Activated naive CD4-positive, alpha-beta T cell treated with anti-CD3 and anti-CD28 coated beads, Interleukin-2, amount 50 U/mL, for 72 hours (primary cell): ENCODE data around the gene MAP7. TPM values are rescaled to one million over a fixed set of nuclear protein-coding genes. Genes with fewer than 3 reads are reported as not detected.
"Not testable (repeated sequence)": the region's sequence is repeated elsewhere in the genome, so short reads cannot be mapped to it uniquely, and the experiment has no call there.

ENCODE experiments used
- ATAC-seq, 2 donors: fragments of 150-1000 bp; cut with Tn5 transposase; 2 replicates each; pipeline ENCODE4 v1.10.0; 2021; ENCODE audit warnings: mild to moderate bottlenecking in 2 of 2, moderate library complexity in 2 of 2
- DNase-seq, 2 donors: peaks; one replicate each; pipeline ENCODE4 v3.0.0; 2021 to 2022; ENCODE audit warnings: low spot score in 2 of 2
- H3K27ac Mint-ChIP-seq, 2 donors: one replicate each; pipeline ENCODE4 v1.8.0; 2022; ENCODE audit warnings: mild to moderate bottlenecking in 2 of 2, mixed read lengths in 2 of 2
- H3K36me3 Mint-ChIP-seq, 2 donors: one replicate each; pipeline ENCODE4 v1.8.0; 2022; ENCODE audit warnings: mixed read lengths in 2 of 2
- H3K9me3 Mint-ChIP-seq, 2 donors: one replicate each; pipeline ENCODE4 v1.8.0; 2022; ENCODE audit warnings: mixed read lengths in 2 of 2
- total RNA-seq, 2 donors: library from RNA; stranded (reverse); gene quantifications; one replicate each; pipeline ENCODE4 v1.2.3, GENCODE V29; 2022

MAP7 gene
- total RNA-seq, 2 donors from 2014 or later, result 1.3 to 2.7 TPM

DNA sequence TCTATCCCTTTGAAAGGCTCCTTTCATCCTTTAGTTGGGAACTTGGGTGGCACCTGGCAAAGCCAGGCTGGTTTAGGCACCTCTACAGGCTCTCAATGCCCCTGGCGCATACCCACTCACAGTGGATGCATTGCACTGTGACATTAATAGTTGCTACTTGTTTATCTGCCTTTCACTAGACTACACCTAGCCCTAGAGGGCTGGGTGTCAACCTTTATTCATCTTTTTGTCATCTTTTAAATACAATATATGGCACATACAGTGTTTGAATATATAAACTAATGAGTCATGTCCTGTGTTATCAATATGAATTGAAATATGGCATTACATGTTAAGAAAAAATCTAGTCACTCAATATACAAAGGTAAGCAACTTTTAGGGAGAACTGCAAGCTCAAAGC is 140.6 kb downstream of the MAP7 start:
- H3K9me3 Mint-ChIP-seq, result no peaks in the 10 kb centered on the region
- H3K27ac Mint-ChIP-seq, result no peak overlapping the region
- ATAC-seq (peak in 1 of 2 donors; percentile 41), DNase-seq (no peak)
- H3K36me3 Mint-ChIP-seq, result no peaks in the 10 kb centered on the region

GRCh38 chr6:136408204-136408603 is 142.0 kb downstream of the MAP7 start:
- ATAC-seq, result no peak
- Mint-ChIP-seq H3K9me3 (no peaks in the 10 kb centered on the region), H3K27ac (no peak overlapping the region), H3K36me3 (no peaks in the 10 kb centered on the region)
- no peak for DNase-seq

- DNase-seq, result no peak
- H3K27ac Mint-ChIP-seq, result no peak overlapping the region
- no peaks in the 10 kb centered on the region for H3K36me3 Mint-ChIP-seq
- no peaks in the 10 kb centered on the region for H3K9me3 Mint-ChIP-seq
- no peak for ATAC-seq
Measured at GRCh38 chr6:136405420-136406029, 144.7 kb downstream of the MAP7 start.

GRCh38 chr6:136404627-136405419 is 145.4 kb downstream of the MAP7 start:
- ATAC-seq (no peak), DNase-seq (no peak)
- Mint-ChIP-seq H3K9me3 (no peaks in the 10 kb centered on the region), H3K27ac (no peak overlapping the region), H3K36me3 (no peaks in the 10 kb centered on the region)

DNA sequence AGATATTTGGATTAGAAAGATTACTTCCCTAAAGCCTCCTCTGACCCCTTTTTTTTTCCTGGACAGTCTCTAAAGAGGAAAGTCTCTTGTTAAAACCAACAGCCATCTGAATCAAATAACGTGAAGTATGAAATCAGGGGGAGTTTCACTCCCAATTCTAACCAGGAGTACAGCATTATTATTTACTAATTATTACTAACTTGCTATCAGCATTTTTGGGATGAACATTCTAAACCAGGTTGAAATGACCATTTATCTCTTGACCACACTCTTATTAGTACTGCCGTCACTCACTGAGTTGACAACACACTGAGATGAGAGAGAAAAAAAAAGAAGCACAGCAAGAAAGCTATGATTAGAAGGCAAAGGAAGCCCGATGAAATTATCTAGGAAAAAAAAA is 146.2 kb downstream of the MAP7 start:
- Mint-ChIP-seq H3K27ac (no peak overlapping the region), H3K9me3 (no peaks in the 10 kb centered on the region), H3K36me3 (no peaks in the 10 kb centered on the region)
- ATAC-seq, result no peak
- no peak for DNase-seq

DNA sequence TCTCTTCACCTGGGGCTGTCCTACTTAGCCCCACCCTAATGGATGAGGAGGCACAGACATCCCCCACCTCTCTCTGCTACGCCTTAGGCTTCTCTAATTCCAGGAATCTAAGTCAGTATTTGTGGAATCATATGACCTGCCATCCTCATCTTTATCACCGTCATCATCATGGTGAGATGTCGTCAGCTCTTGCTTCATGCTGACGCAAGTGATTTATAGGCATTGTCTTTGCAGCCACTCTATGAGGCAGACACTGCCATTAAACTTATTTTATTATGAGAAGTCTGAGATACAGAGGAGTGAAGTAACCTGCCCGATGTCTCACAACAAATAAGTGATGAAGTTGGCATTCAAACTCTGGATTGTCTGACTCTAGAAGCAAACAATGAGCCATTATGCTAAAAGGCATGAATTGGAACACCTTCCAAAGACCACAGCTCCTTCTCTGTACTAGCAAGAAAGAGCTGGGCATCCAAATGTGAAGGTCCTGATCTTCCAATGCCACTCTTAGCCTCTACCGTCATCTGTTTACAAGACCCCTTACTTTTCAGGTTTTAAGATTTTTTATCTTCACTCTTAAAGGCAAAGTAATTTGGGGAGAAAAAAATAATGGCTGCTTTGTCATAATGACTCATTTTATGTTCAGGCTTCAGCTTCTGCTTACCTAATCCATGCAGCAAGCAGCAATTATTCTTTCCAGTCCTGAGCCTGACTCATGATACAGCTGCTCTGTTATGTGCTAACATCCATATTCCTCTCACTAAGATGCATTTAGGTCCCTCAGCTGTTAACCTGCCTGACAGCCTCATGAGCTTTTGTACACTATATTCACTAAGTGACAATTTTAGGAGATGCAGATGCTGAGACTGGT is 146.9 kb downstream of the MAP7 start:
- ATAC-seq (no peak), DNase-seq (no peak)
- Mint-ChIP-seq H3K27ac (no peak overlapping the region), H3K36me3 (no peaks in the 10 kb centered on the region), H3K9me3 (no peaks in the 10 kb centered on the region)

DNA sequence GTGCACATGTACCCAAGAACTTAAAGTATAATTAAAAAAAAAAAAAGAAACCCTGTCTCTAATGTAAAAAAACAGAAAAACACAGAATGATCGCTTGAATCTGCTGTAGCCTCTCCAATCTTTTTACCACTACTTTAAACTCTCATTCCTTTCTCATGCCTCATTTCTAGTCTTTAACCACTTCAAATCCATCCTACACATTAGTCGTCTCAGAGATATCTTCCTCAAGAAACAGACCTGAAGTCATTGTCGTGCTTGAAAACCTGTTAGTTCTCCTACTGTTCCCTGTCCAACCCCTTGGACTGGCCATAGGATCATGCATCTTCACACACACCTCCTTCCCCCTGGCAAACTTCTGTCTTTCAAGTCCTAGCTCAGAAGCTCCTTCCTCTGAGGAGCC is 148.5 kb downstream of the MAP7 start:
- H3K36me3 Mint-ChIP-seq, result no peaks in the 10 kb centered on the region
- H3K27ac Mint-ChIP-seq, result no peak overlapping the region
- no peaks in the 10 kb centered on the region for H3K9me3 Mint-ChIP-seq
- no peak for ATAC-seq
- no peak for DNase-seq

GRCh38 chr6:136401236-136401635 is 149.0 kb downstream of the MAP7 start:
- not testable (repeated sequence) for ATAC-seq, H3K36me3 Mint-ChIP-seq, DNase-seq, H3K27ac Mint-ChIP-seq, H3K9me3 Mint-ChIP-seq

DNA sequence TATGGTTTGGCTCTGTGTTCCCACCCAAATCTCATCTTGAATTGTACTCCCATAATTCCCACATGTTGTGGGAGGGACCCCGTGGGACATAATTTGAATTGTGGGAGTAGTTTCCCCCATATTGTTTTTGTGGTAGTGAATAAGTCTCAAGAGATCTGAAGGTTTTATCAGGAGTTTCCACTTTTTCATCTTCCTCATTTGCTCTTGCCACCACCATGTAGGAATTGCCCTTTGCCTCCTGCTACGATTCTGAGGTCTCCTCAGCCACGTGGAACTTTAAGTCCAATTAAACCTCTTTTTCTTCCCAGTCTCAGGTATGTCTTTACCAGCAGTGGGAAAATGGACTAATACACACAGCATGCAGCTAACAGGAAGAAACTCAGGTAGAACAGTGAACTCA is 151.8 kb downstream of the MAP7 start:
- DNase-seq, result no peak
- ATAC-seq, result no peak
- H3K9me3 Mint-ChIP-seq, result no peaks in the 10 kb centered on the region
- H3K36me3 Mint-ChIP-seq, result no peaks in the 10 kb centered on the region
- no peak overlapping the region for H3K27ac Mint-ChIP-seq

- ATAC-seq (no peak), DNase-seq (no peak)
- H3K27ac Mint-ChIP-seq, result no peak overlapping the region
- H3K9me3 Mint-ChIP-seq, result no peaks in the 10 kb centered on the region
- H3K36me3 Mint-ChIP-seq, result no peaks in the 10 kb centered on the region
Measured at GRCh38 chr6:136396908-136397307, 153.3 kb downstream of the MAP7 start.

DNA sequence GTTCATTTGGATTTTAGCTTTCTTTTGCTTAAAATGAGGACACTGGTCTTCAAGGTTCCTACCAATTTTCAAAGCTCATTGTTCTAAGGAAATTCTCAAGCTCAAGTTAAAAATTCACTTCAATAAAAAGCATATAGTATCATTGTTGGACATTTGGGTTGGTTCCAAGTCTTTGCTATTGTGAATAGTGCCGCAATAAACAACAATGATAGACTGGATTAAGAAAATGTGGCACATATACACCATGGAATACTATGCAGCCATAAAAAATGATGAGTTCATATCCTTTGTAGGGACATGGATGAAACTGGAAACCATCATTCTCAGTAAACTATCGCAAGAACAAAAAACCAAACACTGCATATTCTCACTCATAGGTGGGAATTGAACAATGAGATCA is 159.3 kb downstream of the MAP7 start:
- H3K27ac Mint-ChIP-seq, DNase-seq, ATAC-seq, H3K9me3 Mint-ChIP-seq, H3K36me3 Mint-ChIP-seq: not testable (repeated sequence)

DNA sequence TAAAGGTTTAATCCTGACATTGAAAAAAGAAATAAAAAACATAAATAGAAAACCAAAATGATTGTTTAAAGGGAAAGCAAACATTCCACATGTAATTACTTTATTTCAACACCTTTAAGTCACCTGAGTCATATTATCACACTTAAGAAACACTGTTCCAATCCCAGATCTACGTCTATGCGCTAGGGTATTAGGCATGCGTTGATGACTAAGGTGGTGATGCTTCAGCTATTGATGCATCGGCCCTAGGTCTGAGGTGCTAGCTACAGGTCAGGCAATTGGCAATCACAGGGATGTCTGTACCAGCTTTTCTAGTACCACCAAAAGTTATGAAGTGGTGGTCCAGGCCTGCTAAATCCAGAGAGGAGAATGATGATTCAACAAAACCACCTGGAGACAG is 162.9 kb downstream of the MAP7 start:
- H3K36me3 Mint-ChIP-seq, result no peaks in the 10 kb centered on the region
- no peak overlapping the region for H3K27ac Mint-ChIP-seq
- ATAC-seq (no peak), DNase-seq (no peak)
- no peaks in the 10 kb centered on the region for H3K9me3 Mint-ChIP-seq

- no peaks in the 10 kb centered on the region for H3K9me3 Mint-ChIP-seq
- ATAC-seq (no peak), DNase-seq (no peak)
- no peaks in the 10 kb centered on the region for H3K36me3 Mint-ChIP-seq
- no peak overlapping the region for H3K27ac Mint-ChIP-seq
Measured at GRCh38 chr6:136383268-136383937, 166.8 kb downstream of the MAP7 start.

DNA sequence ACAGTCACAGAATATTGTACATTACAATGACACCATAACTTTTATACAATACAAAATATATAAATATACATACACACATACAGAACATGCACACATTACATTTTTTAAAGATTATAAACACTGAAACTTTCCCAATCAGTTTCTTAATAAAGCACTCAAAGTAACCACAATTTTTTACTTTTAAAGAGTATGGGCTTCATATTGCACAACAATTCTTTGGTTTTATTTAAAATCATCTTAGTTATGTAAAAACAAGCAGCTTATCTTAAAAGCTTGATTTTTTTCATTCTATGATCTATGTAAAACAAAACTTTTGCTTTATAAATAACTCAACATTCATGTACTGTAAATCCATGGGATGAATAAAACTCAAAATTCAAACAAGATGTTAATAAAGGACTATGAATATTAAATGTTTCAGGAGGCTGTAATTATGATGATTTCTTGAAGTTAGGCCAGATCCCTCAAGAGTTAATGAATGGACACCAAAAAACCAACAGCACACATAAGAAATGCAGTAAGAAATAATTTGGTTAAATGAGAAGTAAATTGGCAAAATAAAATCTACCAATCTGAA is 167.5 kb downstream of the MAP7 start:
- H3K27ac Mint-ChIP-seq, result no peak overlapping the region
- no peak for ATAC-seq
- no peak for DNase-seq
- no peaks in the 10 kb centered on the region for H3K9me3 Mint-ChIP-seq
- no peaks in the 10 kb centered on the region for H3K36me3 Mint-ChIP-seq

- Mint-ChIP-seq H3K36me3 (no peaks in the 10 kb centered on the region), H3K9me3 (no peaks in the 10 kb centered on the region), H3K27ac (no peak overlapping the region)
- DNase-seq, result no peak
- no peak for ATAC-seq
Measured at GRCh38 chr6:136378888-136379287, 171.3 kb downstream of the MAP7 start.

DNA sequence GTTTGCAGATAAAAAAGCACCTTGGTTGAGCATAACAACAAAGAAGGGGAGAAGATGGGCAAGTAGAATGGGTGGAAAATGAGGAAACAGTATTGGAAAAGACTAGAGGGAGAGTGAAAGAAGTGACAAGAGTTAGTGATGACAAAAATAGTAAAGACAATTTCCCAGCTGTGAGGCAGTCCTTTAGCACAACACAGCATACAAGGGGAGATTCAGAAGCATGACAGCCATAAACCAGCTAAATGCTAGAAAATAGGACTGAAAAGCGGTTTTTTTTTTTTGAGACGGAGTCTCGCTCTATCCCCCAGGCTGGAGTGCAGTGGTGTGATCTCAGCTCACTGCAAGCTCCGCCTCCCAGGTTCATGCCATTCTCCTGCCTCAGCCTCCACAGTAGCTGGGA is 174.4 kb downstream of the MAP7 start:
- H3K9me3 Mint-ChIP-seq, DNase-seq, H3K27ac Mint-ChIP-seq, H3K36me3 Mint-ChIP-seq, ATAC-seq: not testable (repeated sequence)

GRCh38 chr6:136371959-136372358 is 178.3 kb downstream of the MAP7 start:
- DNase-seq, result no peak
- Mint-ChIP-seq H3K9me3 (no peaks in the 10 kb centered on the region), H3K36me3 (no peaks in the 10 kb centered on the region), H3K27ac (no peak overlapping the region)
- no peak for ATAC-seq
